LNCaP clone FGC (cell line): Measurements from ENCODE around the gene USP36.

Experiments used
- DNase-seq: peaks from one replicate; pipeline ENCODE4 v3.0.0-alpha.2; 2011; ENCODE audit warnings: low read depth
- H3K4me3 ChIP-seq: 2 replicates; pipeline ENCODE4 v1.5.1; 2011; ENCODE audit warnings: mild to moderate bottlenecking, low read depth, low read length, control low read depth
- TF ChIP-seq, protein P1 (sequence below): IDR thresholded peaks from 2 replicates; pipeline ENCODE4 v1.5.1; 2012; ENCODE audit warnings: mild to moderate bottlenecking; ENCODE audit not compliant: control insufficient read depth, insufficient read depth; ENCODE audit errors: extremely low read depth

The USP36 gene

GRCh38 chr17:78748730-78749317 is 91.8 kb downstream of the USP36 start:
- DNase-seq: no peak
- TF ChIP-seq, protein P1, sequence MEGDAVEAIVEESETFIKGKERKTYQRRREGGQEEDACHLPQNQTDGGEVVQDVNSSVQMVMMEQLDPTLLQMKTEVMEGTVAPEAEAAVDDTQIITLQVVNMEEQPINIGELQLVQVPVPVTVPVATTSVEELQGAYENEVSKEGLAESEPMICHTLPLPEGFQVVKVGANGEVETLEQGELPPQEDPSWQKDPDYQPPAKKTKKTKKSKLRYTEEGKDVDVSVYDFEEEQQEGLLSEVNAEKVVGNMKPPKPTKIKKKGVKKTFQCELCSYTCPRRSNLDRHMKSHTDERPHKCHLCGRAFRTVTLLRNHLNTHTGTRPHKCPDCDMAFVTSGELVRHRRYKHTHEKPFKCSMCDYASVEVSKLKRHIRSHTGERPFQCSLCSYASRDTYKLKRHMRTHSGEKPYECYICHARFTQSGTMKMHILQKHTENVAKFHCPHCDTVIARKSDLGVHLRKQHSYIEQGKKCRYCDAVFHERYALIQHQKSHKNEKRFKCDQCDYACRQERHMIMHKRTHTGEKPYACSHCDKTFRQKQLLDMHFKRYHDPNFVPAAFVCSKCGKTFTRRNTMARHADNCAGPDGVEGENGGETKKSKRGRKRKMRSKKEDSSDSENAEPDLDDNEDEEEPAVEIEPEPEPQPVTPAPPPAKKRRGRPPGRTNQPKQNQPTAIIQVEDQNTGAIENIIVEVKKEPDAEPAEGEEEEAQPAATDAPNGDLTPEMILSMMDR: no peak
- no peak overlapping the region for H3K4me3 ChIP-seq

GRCh38 chr17:78748048-78748729 is 92.4 kb downstream of the USP36 start:
- TF ChIP-seq, protein P1: no peak
- no peak overlapping the region for H3K4me3 ChIP-seq
- no peak for DNase-seq

DNA sequence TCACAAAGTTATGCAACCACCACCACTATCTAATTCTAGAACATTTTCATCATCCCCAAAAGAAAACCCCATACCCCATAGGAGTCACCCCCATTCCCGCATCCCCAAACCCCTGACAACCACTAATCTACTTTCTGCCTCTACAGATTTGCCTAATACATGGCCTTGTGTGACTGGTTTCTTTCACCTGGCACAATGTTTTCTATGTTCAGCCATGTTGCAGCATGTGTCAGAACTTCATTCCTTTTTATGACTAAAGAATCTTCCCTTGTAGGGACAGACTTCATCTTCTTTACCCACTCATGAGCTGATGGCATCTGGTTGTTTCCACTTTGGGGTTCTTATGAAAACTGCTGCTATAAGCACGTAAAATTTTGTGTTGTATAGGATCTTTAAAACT is 93.1 kb downstream of the USP36 start:
- H3K4me3 ChIP-seq: no peak overlapping the region
- DNase-seq: no peak
- TF ChIP-seq, protein P1: no peak

- no peak overlapping the region for H3K4me3 ChIP-seq
- DNase-seq: no peak
- TF ChIP-seq, protein P1: no peak
Measured at GRCh38 chr17:78746949-78747269, 93.7 kb downstream of the USP36 start.

GRCh38 chr17:78746263-78746948 is 94.2 kb downstream of the USP36 start:
- DNase-seq: no peak
- TF ChIP-seq, protein P1: no peak
- H3K4me3 ChIP-seq: no peak overlapping the region
